ENCODE measurements around the gene LRRC2. TPM values are rescaled to one million over a fixed set of nuclear protein-coding genes. Genes with fewer than 3 reads are reported as not detected.

The LRRC2 gene
- total RNA-seq, result 6.0 and 6.8 TPM in 2 replicates

GRCh38 chr3:46566040-46566641 lies at the start of gene LRRC2:
Gene LRRC2 (minus strand): TSS chr3:46566302. CDS start chr3:46551591, 14,711 bp downstream.

GRCh38 chr3:46612324-46612723 lies 46.2 kb upstream of the LRRC2 start, which contains the start of gene FAM240A:
Gene FAM240A (plus strand): TSS chr3:46612525. CDS start chr3:46612684, 159 bp downstream.

GRCh38 chr3:46497556-46498265 lies 68.4 kb downstream of the LRRC2 start, which contains the start of gene RTP3:
Gene RTP3 (plus strand): TSS chr3:46497976. CDS start chr3:46498063, 87 bp downstream.

Other genes starting within 250 kb of the LRRC2 start
- not detected in 2 replicates for gene CCR2, start 212.2 kb downstream of the LRRC2 start, total RNA-seq
- gene CCR5, start 195.4 kb downstream of the LRRC2 start, total RNA-seq, result not detected in 2 replicates
- under 0.01 and 0.09 TPM in 2 replicates for gene CCRL2, start 159.0 kb downstream of the LRRC2 start, total RNA-seq
- 0.14 TPM in 1 of 2 replicates, not detected in the other for gene LTF, start 101.4 kb downstream of the LRRC2 start, total RNA-seq
- gene RTP3, start 68.3 kb downstream of the LRRC2 start, total RNA-seq, result not detected in 2 replicates
- not detected in 2 replicates for gene FAM240A, start 46.2 kb upstream of the LRRC2 start, total RNA-seq
- 0.85 and 1.2 TPM in 2 replicates for gene ALS2CL, start 127.4 kb upstream of the LRRC2 start, total RNA-seq
- 0.09 TPM in 1 of 2 replicates, not detected in the other for gene TMIE, start 135.1 kb upstream of the LRRC2 start, total RNA-seq
- not detected in 2 replicates for gene PRSS50, start 151.6 kb upstream of the LRRC2 start, total RNA-seq

Measured in smooth muscle cell of bladder (primary cell).